Mammary epithelial cell (primary cell): ENCODE data around the gene ZBTB5.

Experiments
- CTCF ChIP-seq, 2 donors: IDR thresholded peaks in 1 of 2; conservative IDR thresholded peaks in 1 of 2; 2 replicates each; pipeline ENCODE4 v1.5.1; 2011 to 2012; ENCODE audit warnings: inconsistent platforms in 2 of 2, low read length in 2 of 2, mild to moderate bottlenecking in 2 of 2, control low read depth in 1 of 2, low read depth in 1 of 2; ENCODE audit not compliant: insufficient read depth in 1 of 2; ENCODE audit errors: extremely low read depth in 1 of 2
- EZH2 ChIP-seq: IDR thresholded peaks from 2 replicates; pipeline ENCODE4 v1.6.1; 2012; ENCODE audit warnings: low read length, inconsistent platforms, borderline replicate concordance

- no peak for TF ChIP-seq CTCF (conservative IDR thresholded peaks at IDR 0.05 in 1 of 2, IDR thresholded peaks at IDR 0.05 in 1 of 2; ENCODE audit: extremely low read depth in 1 of 2, insufficient read depth in 1 of 2, low read depth in 1 of 2, low read length in 2 of 2)
- TF ChIP-seq EZH2: no peak
Measured at GRCh38 chr9:37508135-37508833, 43.0 kb upstream of the ZBTB5 start.
